Lower leg skin (tissue), 4 donors: ENCODE results near the gene STARD10. TPM values are rescaled to one million over a fixed set of nuclear protein-coding genes. Genes with fewer than 3 reads are reported as not detected.

ENCODE experiments used
- DNase-seq, 2 donors: peaks; one replicate each; pipeline ENCODE4 v3.0.0-alpha.2; 2019; ENCODE audit warnings: low spot score in 2 of 2
- H3K4me3 ChIP-seq: fragments of 200-600 bp; sonication (generic); 2 replicates; pipeline ENCODE4 v1.5.1; 2017; ENCODE audit warnings: mild to moderate bottlenecking, low read depth; ENCODE audit not compliant: poor library complexity, severe bottlenecking
- POLR2A ChIP-seq, 2 donors: fragments of 450-650 bp; IDR thresholded peaks; one replicate each; pipeline ENCODE4 v1.6.1; 2016 to 2017; ENCODE audit warnings: antibody characterized with exemption in 2 of 2, mild to moderate bottlenecking in 1 of 2, moderate library complexity in 1 of 2
- WGBS, 2 donors: methylation state at CpG; one replicate each; pipeline ENCODE4 v1.1.5; 2018; 5-methylcytosine and 5-hydroxymethylcytosine counted together
- intact Hi-C: fragments of 100-400 bp; cut with DNase I; formaldehyde crosslinking; loops from one replicate; pipeline ENCODE4 v1.15.0; 2023; ENCODE audit warnings: low total_unique reads
- total RNA-seq, 4 donors: library from RNA; depleted of rRNA; stranded (reverse); fragments of >200 nt; gene quantifications; one replicate each; pipeline ENCODE4 v1.1.0, GENCODE V29; 2016
- TF ChIP-seq, protein P1 (sequence below), 3 donors: fragments of 450-650 bp; IDR thresholded peaks; one replicate each; pipeline ENCODE4 v1.5.1; 2016; ENCODE audit warnings: antibody characterized with exemption in 3 of 3, mild to moderate bottlenecking in 3 of 3, moderate library complexity in 2 of 3

Gene STARD10
- total RNA-seq, 4 donors from 2014 or later, result 90.3 to 119 (median 110) TPM

GRCh38 chr11:72771507-72771906 lies 22.3 kb downstream of the STARD10 start:
- TF ChIP-seq POLR2A (IDR thresholded peaks at IDR 0.05), result no peak
- TF ChIP-seq, protein P1, sequence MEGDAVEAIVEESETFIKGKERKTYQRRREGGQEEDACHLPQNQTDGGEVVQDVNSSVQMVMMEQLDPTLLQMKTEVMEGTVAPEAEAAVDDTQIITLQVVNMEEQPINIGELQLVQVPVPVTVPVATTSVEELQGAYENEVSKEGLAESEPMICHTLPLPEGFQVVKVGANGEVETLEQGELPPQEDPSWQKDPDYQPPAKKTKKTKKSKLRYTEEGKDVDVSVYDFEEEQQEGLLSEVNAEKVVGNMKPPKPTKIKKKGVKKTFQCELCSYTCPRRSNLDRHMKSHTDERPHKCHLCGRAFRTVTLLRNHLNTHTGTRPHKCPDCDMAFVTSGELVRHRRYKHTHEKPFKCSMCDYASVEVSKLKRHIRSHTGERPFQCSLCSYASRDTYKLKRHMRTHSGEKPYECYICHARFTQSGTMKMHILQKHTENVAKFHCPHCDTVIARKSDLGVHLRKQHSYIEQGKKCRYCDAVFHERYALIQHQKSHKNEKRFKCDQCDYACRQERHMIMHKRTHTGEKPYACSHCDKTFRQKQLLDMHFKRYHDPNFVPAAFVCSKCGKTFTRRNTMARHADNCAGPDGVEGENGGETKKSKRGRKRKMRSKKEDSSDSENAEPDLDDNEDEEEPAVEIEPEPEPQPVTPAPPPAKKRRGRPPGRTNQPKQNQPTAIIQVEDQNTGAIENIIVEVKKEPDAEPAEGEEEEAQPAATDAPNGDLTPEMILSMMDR (IDR thresholded peaks at IDR 0.05), result no peak
- intact Hi-C loops, result no loop called here
- WGBS, 2 donors, result 47 to 74% methylated on average over 4 of the region's 4 CpGs
- no peak for DNase-seq
- H3K4me3 ChIP-seq, result no peak overlapping the region

GRCh38 chr11:72770799-72771198 lies 23.0 kb downstream of the STARD10 start:
- 90 to 95% methylated on average over 3 of the region's 3 CpGs for WGBS, 2 donors
- intact Hi-C loops, result no loop called here
- DNase-seq, result no peak
- no peak overlapping the region for H3K4me3 ChIP-seq
- TF ChIP-seq, protein P1 (IDR thresholded peaks at IDR 0.05), result no peak
- TF ChIP-seq POLR2A (IDR thresholded peaks at IDR 0.05), result no peak

- intact Hi-C loops, result no loop called here
- no peak overlapping the region for H3K4me3 ChIP-seq
- TF ChIP-seq, protein P1 (IDR thresholded peaks at IDR 0.05), result no peak
- no peak for TF ChIP-seq POLR2A (IDR thresholded peaks at IDR 0.05)
- 67 to 73% methylated on average over 4 of the region's 4 CpGs for WGBS, 2 donors
- no peak for DNase-seq
Observed at GRCh38 chr11:72769680-72770079, 24.2 kb downstream of the STARD10 start.

DNA sequence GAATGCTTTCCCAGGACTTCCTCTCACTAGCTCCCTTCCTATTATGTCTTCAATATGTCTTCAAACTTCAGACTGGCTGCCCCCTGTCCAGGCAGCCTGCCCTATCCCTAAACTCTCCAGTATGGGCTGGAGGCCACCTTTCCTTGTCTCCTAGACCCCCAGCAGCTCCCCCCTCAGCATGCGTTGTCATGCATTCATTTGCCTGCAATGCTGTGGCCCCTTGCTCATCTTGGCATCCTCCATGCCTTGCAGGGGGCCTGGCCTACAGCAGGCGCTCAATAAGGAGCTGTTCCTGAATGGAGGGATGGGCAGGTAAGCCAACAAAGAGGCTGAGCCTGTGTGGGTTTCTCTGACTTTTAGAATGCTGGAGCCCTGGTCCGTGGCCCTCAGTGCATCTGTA lies 25.3 kb downstream of the STARD10 start:
- WGBS, 2 donors, result 89 to 92% methylated on average over 3 of the region's 3 CpGs
- no peak for TF ChIP-seq POLR2A (IDR thresholded peaks at IDR 0.05)
- TF ChIP-seq, protein P1 (IDR thresholded peaks at IDR 0.05), result no peak
- no peak for DNase-seq
- H3K4me3 ChIP-seq, result no peak overlapping the region
- intact Hi-C loops, result no loop called here

GRCh38 chr11:72767203-72768062 lies 26.4 kb downstream of the STARD10 start:
- TF ChIP-seq, protein P1 (IDR thresholded peaks at IDR 0.05), result no peak
- no peak for TF ChIP-seq POLR2A (IDR thresholded peaks at IDR 0.05)
- 90 to 96% methylated on average over 4 of the region's 4 CpGs for WGBS, 2 donors
- H3K4me3 ChIP-seq, result no peak overlapping the region
- intact Hi-C loops, result no loop called here
- DNase-seq, result no peak
